ENCODE data around the gene FOXS1. TPM values are rescaled to one million over a fixed set of nuclear protein-coding genes. Genes with fewer than 3 reads are reported as not detected.

FOXS1 gene
- total and polyA plus RNA-seq, 5 donors from 2014 or later, result not detected

- no peaks in the 10 kb centered on the region for H3K36me3 ChIP-seq (ENCODE audit: control insufficient read depth, insufficient read depth, low read length)
These were observed 38.6 kb downstream of the FOXS1 start for GRCh38 chr20:31806564-31807355.

GRCh38 chr20:31803552-31804291, 41.7 kb downstream of the FOXS1 start:
- Mint-ChIP-seq H3K4me1 (peaks cover 9 to 15% (median 14%) of the 10 kb centered on the region in 4 donors), H3K4me3 (no peak overlapping the region), H3K27me3 (no peaks in the 10 kb centered on the region), H3K9me3 (no peaks in the 10 kb centered on the region), H3K27ac (peak overlapping the region; percentile 22 to 79 (median 66)), H3K36me3 (no peaks in the 10 kb centered on the region)
- Histone ChIP-seq H3K27me3 (ENCODE audit: control insufficient read depth, insufficient read depth, low read length) (no peaks in the 10 kb centered on the region), H3K36me3 (ENCODE audit: control insufficient read depth, insufficient read depth, low read length) (no peaks in the 10 kb centered on the region), H3K9me3 (ENCODE audit: control insufficient read depth in 2 of 2, low read length in 2 of 2) (no peaks in the 10 kb centered on the region), H3K4me3 (ENCODE audit: low read depth, low read length) (no peak overlapping the region), H3K27ac (ENCODE audit: insufficient read depth, low read length, poor library complexity, severe bottlenecking) (no peak overlapping the region), H3K4me1 (ENCODE audit: control insufficient read depth, insufficient read depth, low read length, poor library complexity, severe bottlenecking) (no peaks in the 10 kb centered on the region)
- no peak for ATAC-seq (ENCODE audit: low read depth in 2 of 2)
- DNase-seq, result no peak

More at GRCh38 chr20:31806564-31807355, 38.6 kb downstream of the FOXS1 start:
- H3K27me3 ChIP-seq (ENCODE audit: control insufficient read depth, insufficient read depth, low read length), result no peaks in the 10 kb centered on the region
- no peak overlapping the region for H3K4me3 ChIP-seq (ENCODE audit: low read depth, low read length)
- DNase-seq (no peak), ATAC-seq (ENCODE audit: low read depth in 2 of 2) (no peak)
- Mint-ChIP-seq H3K27ac (peak overlapping the region; percentile 22 to 71 (median 58)), H3K9me3 (no peaks in the 10 kb centered on the region), H3K36me3 (no peaks in the 10 kb centered on the region), H3K4me1 (peaks cover 9 to 15% (median 14%) of the 10 kb centered on the region in 4 donors), H3K4me3 (no peak overlapping the region), H3K27me3 (no peaks in the 10 kb centered on the region)
- H3K27ac ChIP-seq (ENCODE audit: insufficient read depth, low read length, poor library complexity, severe bottlenecking), result no peak overlapping the region
- no peaks in the 10 kb centered on the region for H3K4me1 ChIP-seq (ENCODE audit: control insufficient read depth, insufficient read depth, low read length, poor library complexity, severe bottlenecking)
- no peaks in the 10 kb centered on the region for H3K9me3 ChIP-seq (ENCODE audit: control insufficient read depth in 2 of 2, low read length in 2 of 2)

GRCh38 chr20:31801508-31801907, 43.9 kb downstream of the FOXS1 start:
- Mint-ChIP-seq H3K27me3 (no peaks in the 10 kb centered on the region), H3K27ac (peak overlapping the region in 1 of 3 donors; percentile 57), H3K9me3 (no peaks in the 10 kb centered on the region), H3K4me3 (no peak overlapping the region), H3K36me3 (no peaks in the 10 kb centered on the region), H3K4me1 (peaks cover 9 to 20% (median 14%) of the 10 kb centered on the region in 4 donors)
- Histone ChIP-seq H3K4me3 (ENCODE audit: low read depth, low read length) (no peak overlapping the region), H3K36me3 (ENCODE audit: control insufficient read depth, insufficient read depth, low read length) (peaks cover 2% of the 10 kb centered on the region), H3K27ac (ENCODE audit: insufficient read depth, low read length, poor library complexity, severe bottlenecking) (no peak overlapping the region), H3K4me1 (ENCODE audit: control insufficient read depth, insufficient read depth, low read length, poor library complexity, severe bottlenecking) (no peaks in the 10 kb centered on the region), H3K27me3 (ENCODE audit: control insufficient read depth, insufficient read depth, low read length) (no peaks in the 10 kb centered on the region), H3K9me3 (ENCODE audit: control insufficient read depth in 2 of 2, low read length in 2 of 2) (no peaks in the 10 kb centered on the region)
- no peak for ATAC-seq (ENCODE audit: low read depth in 2 of 2)
- DNase-seq, result no peak

- ATAC-seq (ENCODE audit: low read depth in 2 of 2), result no peak
- H3K4me1 ChIP-seq (ENCODE audit: control insufficient read depth, insufficient read depth, low read length, poor library complexity, severe bottlenecking), result no peaks in the 10 kb centered on the region
- H3K4me3 Mint-ChIP-seq, result no peak overlapping the region
These were observed 48.0 kb downstream of the FOXS1 start for GRCh38 chr20:31797364-31797763.

More at GRCh38 chr20:31797364-31797763, 48.0 kb downstream of the FOXS1 start:
- DNase-seq, result no peak
- Mint-ChIP-seq H3K9me3 (no peaks in the 10 kb centered on the region), H3K27me3 (no peaks in the 10 kb centered on the region), H3K4me1 (peaks cover 0 to 5% (median 0%) of the 10 kb centered on the region in 4 donors), H3K36me3 (no peaks in the 10 kb centered on the region), H3K27ac (peak overlapping the region in 1 of 3 donors; percentile 77)
- no peaks in the 10 kb centered on the region for H3K27me3 ChIP-seq (ENCODE audit: control insufficient read depth, insufficient read depth, low read length)
- H3K27ac ChIP-seq (ENCODE audit: insufficient read depth, low read length, poor library complexity, severe bottlenecking), result no peak overlapping the region
- peaks cover 2% of the 10 kb centered on the region for H3K36me3 ChIP-seq (ENCODE audit: control insufficient read depth, insufficient read depth, low read length)
- no peak overlapping the region for H3K4me3 ChIP-seq (ENCODE audit: low read depth, low read length)
- H3K9me3 ChIP-seq (ENCODE audit: control insufficient read depth in 2 of 2, low read length in 2 of 2), result no peaks in the 10 kb centered on the region

Other genes with a start within 250 kb of the FOXS1 start
- gene ID1, start 240.3 kb downstream of the FOXS1 start, total RNA-seq, result 9.4 TPM
- gene ID1, start 240.3 kb downstream of the FOXS1 start, polyA plus RNA-seq, result 1 to 10 TPM in 2 of 4 donors, under 1 TPM in 2; 0.71 to 2.6 (median 0.91) TPM
- not detected for gene COX4I2, start 207.7 kb downstream of the FOXS1 start, total RNA-seq
- not detected for gene COX4I2, start 207.7 kb downstream of the FOXS1 start, polyA plus RNA-seq
- 38.1 TPM for gene BCL2L1, start 122.7 kb downstream of the FOXS1 start, total RNA-seq
- gene BCL2L1, start 122.7 kb downstream of the FOXS1 start, polyA plus RNA-seq, result 10 to 100 TPM; 15.5 to 19.6 (median 17.3) TPM
- 5.4 TPM for gene TPX2, start 106.3 kb downstream of the FOXS1 start, total RNA-seq
- gene TPX2, start 106.3 kb downstream of the FOXS1 start, polyA plus RNA-seq, result 1 to 10 TPM; 3.1 to 6.3 (median 3.8) TPM
- gene MYLK2, start 26.2 kb downstream of the FOXS1 start, total RNA-seq, result not detected
- gene MYLK2, start 26.2 kb downstream of the FOXS1 start, polyA plus RNA-seq, result not detected
- not detected for gene DUSP15, start 24.9 kb upstream of the FOXS1 start, total RNA-seq
- not detected for gene DUSP15, start 24.9 kb upstream of the FOXS1 start, polyA plus RNA-seq
- not detected for gene TTLL9, start 25.0 kb upstream of the FOXS1 start, total RNA-seq
- not detected for gene TTLL9, start 25.0 kb upstream of the FOXS1 start, polyA plus RNA-seq
- 10.3 TPM for gene PDRG1, start 106.4 kb upstream of the FOXS1 start, total RNA-seq
- gene PDRG1, start 106.4 kb upstream of the FOXS1 start, polyA plus RNA-seq, result 10 to 100 TPM; 12.0 to 27.6 (median 20.4) TPM
- gene XKR7, start 122.5 kb upstream of the FOXS1 start, total RNA-seq, result 0.07 TPM
- not detected for gene XKR7, start 122.5 kb upstream of the FOXS1 start, polyA plus RNA-seq
- gene CCM2L, start 164.8 kb upstream of the FOXS1 start, total RNA-seq, result not detected
- gene CCM2L, start 164.8 kb upstream of the FOXS1 start, polyA plus RNA-seq, result not detected
- gene HCK, start 206.6 kb upstream of the FOXS1 start, total RNA-seq, result not detected
- gene HCK, start 206.6 kb upstream of the FOXS1 start, polyA plus RNA-seq, result under 1 TPM in 3 of 4 donors, not detected in 1; 0.23 to 0.87 (median 0.25) TPM

Data from CD4-positive, CD25-positive, alpha-beta regulatory T cell (primary cell).